Right ventricle myocardium superior (tissue), 1 donor: Measurements from ENCODE around the gene SUN2. TPM values are rescaled to one million over a fixed set of nuclear protein-coding genes. Genes with fewer than 3 reads are reported as not detected.

ENCODE experiments used
- ATAC-seq: fragments of 200-7000 bp; cut with Tn5 transposase; one replicate; pipeline ENCODE4 v1.9.1; 2020; ENCODE audit warnings: mild to moderate bottlenecking; ENCODE audit not compliant: poor library complexity
- DNase-seq: peaks from one replicate; pipeline ENCODE4 v3.0.0-alpha.2; 2020
- intact Hi-C: fragments of 100-400 bp; cut with DNase I; formaldehyde crosslinking; loops from one replicate; pipeline ENCODE4 v1.11.2; 2022
- total RNA-seq: library from RNA; stranded (reverse); fragmentation: NEBNext Ultra II Directional; extraction: Animal tissue kit (Norgen Biotek cat#: 25700); gene quantifications from one replicate; pipeline ENCODE4 v1.2.1, GENCODE V29; 2021
- donor health status: DM: no; HTN: yes; CAD: no; lungs with severe emphysema.

SUN2 gene
- total RNA-seq, 1 donor from 2014 or later, result 117 TPM

- ATAC-seq (no peak), DNase-seq (no peak)
- intact Hi-C loops, result no loop called here
Observed at GRCh38 chr22:38707984-38708383, 47.8 kb downstream of the SUN2 start.

GRCh38 chr22:38707346-38707745 is 48.5 kb downstream of the SUN2 start:
- ATAC-seq, result no peak
- intact Hi-C loops, result no loop called here

GRCh38 chr22:38706901-38707195 is 49.0 kb downstream of the SUN2 start:
- ATAC-seq (no peak), DNase-seq (no peak)
- intact Hi-C loops, result no loop called here

More at GRCh38 chr22:38707346-38707745, 48.5 kb downstream of the SUN2 start:
- DNase-seq, result no peak

GRCh38 chr22:38706101-38706900 is 49.5 kb downstream of the SUN2 start:
- intact Hi-C loops, result no loop called here
- peak; percentile 61 for DNase-seq
- peak; percentile 27 for ATAC-seq

- ATAC-seq, result peak; percentile 87
- intact Hi-C loops, result no loop called here
- peak; percentile 98 for DNase-seq
Observed at GRCh38 chr22:38705235-38706100, 50.3 kb downstream of the SUN2 start, which contains the start of gene GTPBP1. TSS of gene GTPBP1 (plus strand) at chr22:38705944. CDS start at chr22:38705956, 12 bp downstream.

- ATAC-seq (no peak), DNase-seq (no peak)
- intact Hi-C loops, result no loop called here
Observed at GRCh38 chr22:38704654-38705234, 51.1 kb downstream of the SUN2 start.

GRCh38 chr22:38700789-38701628 is 54.8 kb downstream of the SUN2 start, which contains the start of gene JOSD1:
TSS of gene JOSD1 (minus strand) at chr22:38700943. CDS start at chr22:38699987, 956 bp downstream.
- ATAC-seq (peak; percentile 67), DNase-seq (peak; percentile 98)
- intact Hi-C loops, result no loop called here

GRCh38 chr22:38700270-38700788 is 55.5 kb downstream of the SUN2 start:
- intact Hi-C loops, result no loop called here
- ATAC-seq (peak; percentile 42), DNase-seq (peak; percentile 86)

GRCh38 chr22:38699784-38700183 is 56.0 kb downstream of the SUN2 start:
- intact Hi-C loops, result no loop called here
- ATAC-seq (no peak), DNase-seq (no peak)

GRCh38 chr22:38699143-38699542 is 56.7 kb downstream of the SUN2 start:
- no peak for DNase-seq
- intact Hi-C loops, result no loop called here
- no peak for ATAC-seq

GRCh38 chr22:38698407-38699094 is 57.2 kb downstream of the SUN2 start:
- DNase-seq (no peak), ATAC-seq (no peak)
- intact Hi-C loops, result no loop called here

- ATAC-seq, result peak; percentile 18
- intact Hi-C loops, result no loop called here
- DNase-seq, result peak; percentile 51
Observed at GRCh38 chr22:38697425-38698089, 58.2 kb downstream of the SUN2 start.

- intact Hi-C loops, result no loop called here
- ATAC-seq, result no peak
- DNase-seq, result no peak
Observed at GRCh38 chr22:38696606-38697424, 59.0 kb downstream of the SUN2 start.

GRCh38 chr22:38694940-38695339 is 60.9 kb downstream of the SUN2 start:
- intact Hi-C loops, result no loop called here
- no peak for DNase-seq
- ATAC-seq, result no peak

GRCh38 chr22:38694049-38694448 is 61.7 kb downstream of the SUN2 start:
- intact Hi-C loops, result no loop called here
- DNase-seq (no peak), ATAC-seq (no peak)

- DNase-seq, result no peak
- ATAC-seq, result no peak
- intact Hi-C loops, result no loop called here
Observed at GRCh38 chr22:38689651-38690050, 66.1 kb downstream of the SUN2 start.
